ENCODE data around the gene TMEM14C. TPM values are rescaled to one million over a fixed set of nuclear protein-coding genes. Genes with fewer than 3 reads are reported as not detected.

Gene TMEM14C
- polyA plus RNA-seq, 1 donor (not counting 4 experiments of a cell fraction or from before 2014, with no cell fraction given), result 304 TPM

DNA sequence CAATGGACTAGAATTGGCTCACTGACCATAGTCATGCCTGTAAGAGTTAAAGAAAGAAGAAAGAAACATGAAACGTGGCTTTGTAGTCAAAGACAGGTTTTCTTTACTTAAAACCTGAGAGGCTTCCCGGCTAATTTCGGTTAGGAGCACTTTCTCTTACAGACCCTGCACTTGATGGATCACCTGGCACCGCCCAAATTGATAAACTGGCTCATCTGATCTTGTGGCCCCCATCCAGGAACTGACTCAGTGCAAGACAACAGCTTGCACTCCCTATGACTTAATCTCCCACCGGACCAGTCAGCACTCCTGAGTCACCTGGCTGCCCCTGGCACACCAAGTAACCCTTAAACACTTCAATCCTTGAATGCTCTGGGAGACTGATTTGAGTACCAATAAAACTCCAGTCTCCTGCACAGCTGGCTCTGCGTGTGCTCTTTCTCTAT lies 37.0 kb downstream of the TMEM14C start:
- FAIRE-seq, result peak; percentile 91
- Histone ChIP-seq H2AFZ (ENCODE audit: control insufficient read depth, low read length) (peak overlapping the region; percentile 71), H3K9me3 (ENCODE audit: control insufficient read depth, low read depth, low read length) (no peaks in the 10 kb centered on the region), H3K4me2 (ENCODE audit: control insufficient read depth, extremely low read depth, insufficient read depth, low read depth, low read length) (peak overlapping the region; percentile 77), H3K4me1 (ENCODE audit: control insufficient read depth, extremely low read depth, insufficient read depth, low read length) (peaks cover 30% of the 10 kb centered on the region), H3K27ac (ENCODE audit: control insufficient read depth, insufficient read depth, low read length) (peak overlapping the region; percentile 89), H3K9ac (ENCODE audit: control insufficient read depth, extremely low read depth, insufficient read depth, low read length) (peak overlapping the region; percentile 65), H4K20me1 (ENCODE audit: control insufficient read depth, extremely low read depth, insufficient read depth, low read length) (no peaks in the 10 kb centered on the region), H3K27me3 (ENCODE audit: control insufficient read depth, extremely low read depth, insufficient read depth, low read length) (no peaks in the 10 kb centered on the region), H3K36me3 (ENCODE audit: control insufficient read depth in 2 of 2, extremely low read depth in 1 of 2, insufficient read depth in 2 of 2, low read length in 2 of 2) (peaks cover 2 to 7% of the 10 kb centered on the region in 2 experiments), H3K4me3 (ENCODE audit: control insufficient read depth in 2 of 3, extremely low read depth in 1 of 3, insufficient read depth in 2 of 3, low read depth in 1 of 3, low read length in 3 of 3) (peak overlapping the region in 2 of 3 experiments; percentile 31 to 58), H3K79me2 (ENCODE audit: control insufficient read depth, insufficient read depth, low read length) (peaks cover 5% of the 10 kb centered on the region), H3K9me1 (ENCODE audit: control insufficient read depth, extremely low read depth, insufficient read depth, low read length) (no peaks in the 10 kb centered on the region)
- TF ChIP-seq, protein P1, sequence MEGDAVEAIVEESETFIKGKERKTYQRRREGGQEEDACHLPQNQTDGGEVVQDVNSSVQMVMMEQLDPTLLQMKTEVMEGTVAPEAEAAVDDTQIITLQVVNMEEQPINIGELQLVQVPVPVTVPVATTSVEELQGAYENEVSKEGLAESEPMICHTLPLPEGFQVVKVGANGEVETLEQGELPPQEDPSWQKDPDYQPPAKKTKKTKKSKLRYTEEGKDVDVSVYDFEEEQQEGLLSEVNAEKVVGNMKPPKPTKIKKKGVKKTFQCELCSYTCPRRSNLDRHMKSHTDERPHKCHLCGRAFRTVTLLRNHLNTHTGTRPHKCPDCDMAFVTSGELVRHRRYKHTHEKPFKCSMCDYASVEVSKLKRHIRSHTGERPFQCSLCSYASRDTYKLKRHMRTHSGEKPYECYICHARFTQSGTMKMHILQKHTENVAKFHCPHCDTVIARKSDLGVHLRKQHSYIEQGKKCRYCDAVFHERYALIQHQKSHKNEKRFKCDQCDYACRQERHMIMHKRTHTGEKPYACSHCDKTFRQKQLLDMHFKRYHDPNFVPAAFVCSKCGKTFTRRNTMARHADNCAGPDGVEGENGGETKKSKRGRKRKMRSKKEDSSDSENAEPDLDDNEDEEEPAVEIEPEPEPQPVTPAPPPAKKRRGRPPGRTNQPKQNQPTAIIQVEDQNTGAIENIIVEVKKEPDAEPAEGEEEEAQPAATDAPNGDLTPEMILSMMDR (optimal IDR thresholded peaks at IDR 0.05 in 1 of 3, IDR thresholded peaks at IDR 0.05 in 1 of 3, conservative IDR thresholded peaks at IDR 0.05 in 1 of 3; ENCODE audit: extremely low read depth in 1 of 3, insufficient read depth in 2 of 3, low read length in 3 of 3), result no peak
- TF ChIP-seq EZH2 (IDR thresholded peaks at IDR 0.05; ENCODE audit: low read length), result no peak
- DNase-seq (ENCODE audit: low read depth, low spot score), result peak; percentile 98
- dilution Hi-C loops (cut with MboI; ENCODE audit: extremely low pct_ligation_motif_present, low sequenced_read_pairs), result no loop called here

DNA sequence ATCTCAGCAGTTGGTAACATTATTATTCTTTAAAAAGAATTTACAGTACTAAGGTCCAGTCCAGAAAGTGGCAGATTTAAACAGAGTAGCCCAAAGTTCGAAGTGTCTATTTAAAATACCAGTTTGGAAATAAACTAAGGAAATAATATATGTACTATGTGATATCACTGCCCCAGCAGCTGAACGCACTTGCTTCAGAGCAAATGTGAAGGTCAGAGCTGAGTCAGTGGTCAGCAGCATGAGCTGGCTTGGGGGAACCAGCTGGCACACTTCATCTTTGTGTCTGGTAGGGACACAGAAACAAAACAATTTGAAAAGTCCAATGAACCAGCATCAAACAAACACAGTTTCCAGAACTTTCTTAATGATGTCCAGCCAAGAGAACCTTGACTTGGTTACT lies 40.1 kb downstream of the TMEM14C start:
- DNase-seq (ENCODE audit: low read depth, low spot score) (no peak), FAIRE-seq (no peak)
- Histone ChIP-seq H4K20me1 (ENCODE audit: control insufficient read depth, extremely low read depth, insufficient read depth, low read length) (no peaks in the 10 kb centered on the region), H3K27ac (ENCODE audit: control insufficient read depth, insufficient read depth, low read length) (no peak overlapping the region), H3K27me3 (ENCODE audit: control insufficient read depth, extremely low read depth, insufficient read depth, low read length) (no peaks in the 10 kb centered on the region), H3K9me1 (ENCODE audit: control insufficient read depth, extremely low read depth, insufficient read depth, low read length) (no peaks in the 10 kb centered on the region), H3K4me1 (ENCODE audit: control insufficient read depth, extremely low read depth, insufficient read depth, low read length) (peaks cover 24% of the 10 kb centered on the region), H3K4me3 (ENCODE audit: control insufficient read depth in 2 of 3, extremely low read depth in 1 of 3, insufficient read depth in 2 of 3, low read depth in 1 of 3, low read length in 3 of 3) (no peak overlapping the region), H2AFZ (ENCODE audit: control insufficient read depth, low read length) (no peak overlapping the region), H3K9ac (ENCODE audit: control insufficient read depth, extremely low read depth, insufficient read depth, low read length) (no peak overlapping the region), H3K9me3 (ENCODE audit: control insufficient read depth, low read depth, low read length) (no peaks in the 10 kb centered on the region), H3K4me2 (ENCODE audit: control insufficient read depth, extremely low read depth, insufficient read depth, low read depth, low read length) (no peak overlapping the region), H3K36me3 (ENCODE audit: control insufficient read depth in 2 of 2, extremely low read depth in 1 of 2, insufficient read depth in 2 of 2, low read length in 2 of 2) (no peaks in the 10 kb centered on the region), H3K79me2 (ENCODE audit: control insufficient read depth, insufficient read depth, low read length) (no peaks in the 10 kb centered on the region)
- dilution Hi-C loops (cut with MboI; ENCODE audit: extremely low pct_ligation_motif_present, low sequenced_read_pairs), result no loop called here
- TF ChIP-seq EZH2 (IDR thresholded peaks at IDR 0.05; ENCODE audit: low read length), result no peak
- TF ChIP-seq, protein P1 (optimal IDR thresholded peaks at IDR 0.05 in 1 of 3, IDR thresholded peaks at IDR 0.05 in 1 of 3, conservative IDR thresholded peaks at IDR 0.05 in 1 of 3; ENCODE audit: extremely low read depth in 1 of 3, insufficient read depth in 2 of 3, low read length in 3 of 3), result no peak

All from keratinocyte (primary cell).